Endothelial cell of umbilical vein (primary cell): ENCODE measurements around the gene ELMO1. TPM values are rescaled to one million over a fixed set of nuclear protein-coding genes. Genes with fewer than 3 reads are reported as not detected.

Source experiments
- BruUV-seq: library from RNA; stranded (reverse); fragments of 400-500 nt; replicated peaks from 2 replicates; lab custom pipeline; 2021; lab: Mats Ljungman, UMichigan
- CTCF ChIA-PET: fragments of 300-600, 350-600 bp; sonication (Branson Sonifier 250); formaldehyde crosslinking; loops from one replicate; lab custom pipeline; 2021; ENCODE audit warnings: antibody characterized with exemption, inconsistent platforms; lab: Charles Lee
- POLR2A ChIA-PET: fragments of 300-600, 350-600 bp; sonication (Branson Sonifier 250); formaldehyde crosslinking; loops from one replicate; lab custom pipeline; 2021; ENCODE audit warnings: antibody characterized with exemption, inconsistent platforms; lab: Charles Lee
- DNase-seq: peaks from one replicate; pipeline ENCODE4 v3.0.0-alpha.2; 2011; ENCODE audit warnings: low read depth, low spot score
- FAIRE-seq: peaks from 2 replicates; lab custom pipeline; 2011; peaks lifted over from hg19 to GRCh38; lab: Jason Lieb, UNC
- H2AFZ ChIP-seq: 2 replicates; pipeline ENCODE4 v1.6.0; 2012; ENCODE audit warnings: low read depth, low read length, control low read depth, inconsistent platforms
- H3K27ac ChIP-seq: 2 replicates; pipeline ENCODE4 v1.5.1; 2011; ENCODE audit warnings: low read depth, mild to moderate bottlenecking, control low read depth, low read length, moderate library complexity; ENCODE audit not compliant: insufficient read depth
- H3K27me3 ChIP-seq, 2 experiments: 2 replicates each; pipeline versions ENCODE4 v1.6.0 to v1.6.1; 2011; ENCODE audit warnings: low read length in 2 of 2, mixed read lengths in 1 of 2; ENCODE audit not compliant: control insufficient read depth in 2 of 2, insufficient read depth in 2 of 2
- H3K36me3 ChIP-seq, 2 experiments: 2 replicates in 1 of 2; 3 replicates in 1 of 2; pipeline ENCODE4 v1.5.1; 2011; ENCODE audit warnings: low read length in 2 of 2, mild to moderate bottlenecking in 1 of 2, moderate library complexity in 1 of 2; ENCODE audit not compliant: control insufficient read depth in 2 of 2, insufficient read depth in 2 of 2; ENCODE audit errors: extremely low read depth in 1 of 2
- H3K4me1 ChIP-seq: 3 replicates; pipeline ENCODE4 v1.5.1; 2011; ENCODE audit warnings: mild to moderate bottlenecking, low read length; ENCODE audit not compliant: control insufficient read depth, insufficient read depth; ENCODE audit errors: extremely low read depth
- H3K4me2 ChIP-seq: 2 replicates; pipeline ENCODE4 v1.6.1; 2011; ENCODE audit warnings: low read length, control low read depth, mixed read lengths; ENCODE audit not compliant: insufficient read depth
- H3K4me3 ChIP-seq, 3 experiments: fragments of 200-600 bp in 1 of 3; sonication (generic), shearing (Covaris generic) in 1 of 3; replicated peaks in 1 of 3; 2 replicates each; pipeline ENCODE4 v1.5.1; 2011 to 2016; ENCODE audit warnings: control low read depth in 3 of 3, low read length in 3 of 3, mild to moderate bottlenecking in 2 of 3, inconsistent platforms in 1 of 3, low read depth in 1 of 3, moderate library complexity in 1 of 3; ENCODE audit not compliant: insufficient read depth in 1 of 3
- H3K79me2 ChIP-seq: 2 replicates; pipeline ENCODE4 v1.6.0; 2012; ENCODE audit warnings: low read length, inconsistent platforms; ENCODE audit not compliant: control insufficient read depth, insufficient read depth
- H3K9ac ChIP-seq: replicated peaks from 2 replicates; pipeline ENCODE3; 2011; ENCODE audit warnings: low read length, control low read depth; ENCODE audit not compliant: insufficient read depth; ENCODE audit errors: extremely low read depth
- H3K9me1 ChIP-seq: replicated peaks from 3 replicates; pipeline ENCODE4 v1.6.0; 2011; ENCODE audit warnings: mild to moderate bottlenecking, low read length; ENCODE audit not compliant: control insufficient read depth, insufficient read depth; ENCODE audit errors: extremely low read depth
- H3K9me3 ChIP-seq: replicated peaks from 2 replicates; pipeline ENCODE4 v1.5.1; 2012; ENCODE audit warnings: low read length, inconsistent platforms; ENCODE audit not compliant: control insufficient read depth, insufficient read depth
- H4K20me1 ChIP-seq: replicated peaks from 2 replicates; pipeline ENCODE3; 2011; ENCODE audit warnings: mild to moderate bottlenecking, low read length; ENCODE audit not compliant: control insufficient read depth, insufficient read depth; ENCODE audit errors: extremely low read depth
- CTCF ChIP-seq, 2 donors: IDR thresholded peaks; 1 replicate in 1 of 2; 2 replicates in 1 of 2; pipeline ENCODE4 v1.5.1; 2011; ENCODE audit warnings: low read length in 2 of 2, mild to moderate bottlenecking in 2 of 2, moderate library complexity in 2 of 2, control low read depth in 1 of 2, inconsistent platforms in 1 of 2, low read depth in 1 of 2; ENCODE audit not compliant: insufficient read depth in 1 of 2; ENCODE audit errors: extremely low read depth in 1 of 2
- EZH2 ChIP-seq: IDR thresholded peaks from 2 replicates; pipeline ENCODE4 v1.6.1; 2012; ENCODE audit warnings: borderline replicate concordance, low read depth, mild to moderate bottlenecking, moderate library complexity, low read length, inconsistent platforms; ENCODE audit not compliant: severe bottlenecking
- FOS ChIP-seq: IDR thresholded peaks from 2 replicates; pipeline ENCODE4 v1.6.1; 2011; ENCODE audit warnings: mild to moderate bottlenecking, low read length, moderate library complexity, borderline replicate concordance; ENCODE audit not compliant: insufficient read depth
- GATA2 ChIP-seq: IDR thresholded peaks from 2 replicates; pipeline ENCODE4 v1.7.0; 2011; ENCODE audit warnings: low read depth, mild to moderate bottlenecking, moderate library complexity, mixed read lengths, low read length; ENCODE audit not compliant: insufficient read length, insufficient read depth
- JUN ChIP-seq: IDR thresholded peaks from 2 replicates; pipeline ENCODE4 v1.6.1; 2011; ENCODE audit warnings: borderline replicate concordance, low read depth; ENCODE audit not compliant: insufficient read length, insufficient read depth
- MAX ChIP-seq: IDR thresholded peaks from 2 replicates; pipeline ENCODE4 v1.6.1; 2011; ENCODE audit not compliant: insufficient read depth, insufficient read length
- MYC ChIP-seq: IDR thresholded peaks from one replicate; pipeline ENCODE4 v1.6.1; 2011; ENCODE audit warnings: mild to moderate bottlenecking, low read depth, low read length
- POLR2A ChIP-seq: IDR thresholded peaks from 2 replicates; pipeline ENCODE4 v1.6.1; 2012; ENCODE audit warnings: low read depth, mild to moderate bottlenecking, control low read depth, low read length
- POLR2AphosphoS5 ChIP-seq: IDR thresholded peaks from 2 replicates; pipeline ENCODE4 v1.6.1; 2012; ENCODE audit warnings: low read depth, mild to moderate bottlenecking, control low read depth, low read length, moderate library complexity; ENCODE audit not compliant: insufficient read depth
- dilution Hi-C: fragments of 300-500 bp; cut with MboI; formaldehyde crosslinking; loops from one replicate; pipeline ENCODE4 v1.15.0; 2019; ENCODE audit warnings: low sequenced_read_pairs; ENCODE audit not compliant: extremely low pct_ligation_motif_present
- intact Hi-C: fragments of 100-400 bp; cut with micrococcal nuclease; formaldehyde crosslinking; loops from one replicate; pipeline ENCODE4 v1.10.0; 2022
- polyA plus RNA-seq, 4 experiments: library from polyadenylated mRNA; depleted of rRNA in 3 of 4; stranded (reverse) in 3 of 4; unstranded in 1 of 4; fragments of >200 nt; gene quantifications; 2 replicates each; pipeline versions ENCODE4 v1.2.1 to v1.2.3, GENCODE V29; 2011 to 2012; ENCODE audit warnings: missing spikeins in 1 of 4
- total RNA-seq: library from RNA; stranded (reverse); gene quantifications from 2 replicates; pipeline ENCODE4 v1.2.3, GENCODE V29; 2021

ELMO1 gene
- total and polyA plus RNA-seq, 2 donors (not counting 3 experiments of a cell fraction or from before 2014, with no cell fraction given) = 17.0 to 30.6 TPM

GRCh38 chr7:36999626-37000485 is 448.8 kb downstream of the ELMO1 start:
- Histone ChIP-seq H3K36me3 (no peaks in the 10 kb centered on the region), H3K27ac (no peak overlapping the region), H3K27me3 (no peaks in the 10 kb centered on the region), H3K4me3 (no peak overlapping the region), H4K20me1 (no peaks in the 10 kb centered on the region), H3K4me1 (no peaks in the 10 kb centered on the region), H3K9me1 (no peaks in the 10 kb centered on the region), H3K9ac (no peak overlapping the region), H2AFZ (no peak overlapping the region), H3K4me2 (no peak overlapping the region), H3K79me2 (no peaks in the 10 kb centered on the region), H3K9me3 (no peaks in the 10 kb centered on the region)
- dilution Hi-C loops = loop anchor here (25.0 kb wide), 1 partner anchor 187 kb away; no protein-coding TSS in a partner anchor
- TF ChIP-seq MYC (no peak), JUN (no peak), GATA2 (no peak), CTCF (IDR thresholded peaks at IDR 0.05; ENCODE audit: extremely low read depth in 1 of 2, insufficient read depth in 1 of 2, low read depth in 1 of 2, low read length in 2 of 2) (no peak), POLR2AphosphoS5 (no peak), MAX (no peak), FOS (no peak), POLR2A (no peak), EZH2 (no peak)
- no peak for DNase-seq
- intact Hi-C loops = no loop called here
- FAIRE-seq = no peak
- BruUV-seq = no TSS peak
- POLR2A ChIA-PET = no interaction called here
- CTCF ChIA-PET = no interaction called here
